ENCODE measurements around the gene TTYH3.

GRCh38 chr7:2585446-2585845 lies 46.3 kb upstream of the TTYH3 start:
- no peak for TF ChIP-seq SREBF2 (CRISPR knock-in tag; IDR thresholded peaks at IDR 0.05)
- TF ChIP-seq, protein P1, sequence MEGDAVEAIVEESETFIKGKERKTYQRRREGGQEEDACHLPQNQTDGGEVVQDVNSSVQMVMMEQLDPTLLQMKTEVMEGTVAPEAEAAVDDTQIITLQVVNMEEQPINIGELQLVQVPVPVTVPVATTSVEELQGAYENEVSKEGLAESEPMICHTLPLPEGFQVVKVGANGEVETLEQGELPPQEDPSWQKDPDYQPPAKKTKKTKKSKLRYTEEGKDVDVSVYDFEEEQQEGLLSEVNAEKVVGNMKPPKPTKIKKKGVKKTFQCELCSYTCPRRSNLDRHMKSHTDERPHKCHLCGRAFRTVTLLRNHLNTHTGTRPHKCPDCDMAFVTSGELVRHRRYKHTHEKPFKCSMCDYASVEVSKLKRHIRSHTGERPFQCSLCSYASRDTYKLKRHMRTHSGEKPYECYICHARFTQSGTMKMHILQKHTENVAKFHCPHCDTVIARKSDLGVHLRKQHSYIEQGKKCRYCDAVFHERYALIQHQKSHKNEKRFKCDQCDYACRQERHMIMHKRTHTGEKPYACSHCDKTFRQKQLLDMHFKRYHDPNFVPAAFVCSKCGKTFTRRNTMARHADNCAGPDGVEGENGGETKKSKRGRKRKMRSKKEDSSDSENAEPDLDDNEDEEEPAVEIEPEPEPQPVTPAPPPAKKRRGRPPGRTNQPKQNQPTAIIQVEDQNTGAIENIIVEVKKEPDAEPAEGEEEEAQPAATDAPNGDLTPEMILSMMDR (IDR thresholded peaks at IDR 0.05 in 2 of 3, conservative IDR thresholded peaks at IDR 0.05 in 1 of 3; ENCODE audit: insufficient read depth in 2 of 3, low read depth in 1 of 3, low read length in 3 of 3): no peak
- no peak for TF ChIP-seq POLR2H (tag; IDR thresholded peaks at IDR 0.05; ENCODE audit: low read depth)
- no peak for TF ChIP-seq SNRNP70 (optimal IDR thresholded peaks at IDR 0.05; ENCODE audit: low read depth, low read length)
- TF ChIP-seq ZNF507 (tag; conservative IDR thresholded peaks at IDR 0.05): no peak
- no peak for TF ChIP-seq POLR2A (conservative IDR thresholded peaks at IDR 0.05)
- no peak for TF ChIP-seq GATAD2A (IDR thresholded peaks at IDR 0.05)
- no peak for TF ChIP-seq KAT2B (IDR thresholded peaks at IDR 0.05; ENCODE audit: low read depth, low read length)
- TF ChIP-seq BHLHE40 (IDR thresholded peaks at IDR 0.05; ENCODE audit: low read length): no peak
- TF ChIP-seq HDAC8 (tag; IDR thresholded peaks at IDR 0.05): no peak
